ENCODE data around the gene ARHGAP30.

- no peak for TF ChIP-seq GATA2 (IDR thresholded peaks at IDR 0.05; ENCODE audit: low read depth, low read length)
- no peak for TF ChIP-seq GATA3 (IDR thresholded peaks at IDR 0.05; ENCODE audit: low read depth, low read length)
These were observed 60.7 kb downstream of the ARHGAP30 start for GRCh38 chr1:161008869-161009510.
